SK-N-MC (cell line): ENCODE measurements around the gene MFAP3.

Experiments
- EZH2 ChIP-seq: fragments of 200-600 bp; sonication (generic); IDR thresholded peaks from one replicate; pipeline ENCODE4 v1.6.1; 2017; ENCODE audit warnings: antibody characterized with exemption
- FOXP2 ChIP-seq: optimal IDR thresholded peaks from 2 replicates; pipeline ENCODE3; 2011; ENCODE audit warnings: mild to moderate bottlenecking, moderate library complexity; ENCODE audit not compliant: insufficient read depth; ENCODE audit errors: extremely low read length, control extremely low read depth
- POLR2AphosphoS5 ChIP-seq: IDR thresholded peaks from 2 replicates; pipeline ENCODE4 v1.6.1; 2012; ENCODE audit warnings: mild to moderate bottlenecking, low read depth, low read length, borderline replicate concordance

- TF ChIP-seq POLR2AphosphoS5 = no peak
- no peak for TF ChIP-seq EZH2
- TF ChIP-seq FOXP2 = no peak
These were observed 23.6 kb upstream of the MFAP3 start for GRCh38 chr5:154015071-154015693.
